ENCODE data around the gene DGLUCY. TPM values are rescaled to one million over a fixed set of nuclear protein-coding genes. Genes with fewer than 3 reads are reported as not detected.

Gene DGLUCY
- total RNA-seq, 4 donors from 2014 or later, result 58.0 to 125 (median 103) TPM

DNA sequence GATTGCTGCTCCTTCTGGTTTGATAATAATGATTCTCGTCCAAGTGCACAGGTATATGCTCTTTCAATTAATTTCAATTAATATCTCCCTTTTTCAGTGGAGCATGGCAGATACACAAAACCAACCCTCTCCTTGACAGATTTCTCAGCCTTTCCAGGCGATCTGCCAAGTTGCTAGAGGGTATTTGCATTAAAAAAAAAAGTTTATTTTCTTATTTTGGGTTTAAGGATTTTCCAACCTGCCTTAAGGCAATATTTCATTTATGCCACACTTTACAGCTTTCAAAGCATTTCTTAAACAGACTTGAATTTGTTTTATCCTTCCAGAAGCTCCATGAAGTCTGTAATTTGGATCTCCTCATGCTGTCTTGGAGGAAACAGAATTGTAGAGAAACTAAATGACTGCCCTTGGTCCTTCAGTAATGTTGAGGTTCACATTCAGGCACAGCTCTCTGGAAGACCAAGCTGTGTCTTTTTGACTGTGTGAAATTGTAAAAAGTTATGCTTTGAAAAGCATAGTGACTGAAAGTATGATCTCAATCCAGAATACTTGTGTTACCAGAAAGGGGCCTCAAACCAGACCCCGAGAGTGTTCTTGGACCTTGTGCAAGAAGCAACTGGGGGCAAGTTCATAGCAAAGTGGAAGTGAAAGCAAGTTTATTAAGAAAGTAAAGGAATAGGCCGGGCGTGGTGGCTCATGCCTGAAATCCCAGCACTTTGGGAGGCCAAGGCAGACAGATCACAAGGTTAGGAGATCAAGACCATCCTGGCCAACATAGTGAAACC lies 2.3 kb downstream of the DGLUCY start:
- DNase-seq, result peak; percentile 46 to 62

DNA sequence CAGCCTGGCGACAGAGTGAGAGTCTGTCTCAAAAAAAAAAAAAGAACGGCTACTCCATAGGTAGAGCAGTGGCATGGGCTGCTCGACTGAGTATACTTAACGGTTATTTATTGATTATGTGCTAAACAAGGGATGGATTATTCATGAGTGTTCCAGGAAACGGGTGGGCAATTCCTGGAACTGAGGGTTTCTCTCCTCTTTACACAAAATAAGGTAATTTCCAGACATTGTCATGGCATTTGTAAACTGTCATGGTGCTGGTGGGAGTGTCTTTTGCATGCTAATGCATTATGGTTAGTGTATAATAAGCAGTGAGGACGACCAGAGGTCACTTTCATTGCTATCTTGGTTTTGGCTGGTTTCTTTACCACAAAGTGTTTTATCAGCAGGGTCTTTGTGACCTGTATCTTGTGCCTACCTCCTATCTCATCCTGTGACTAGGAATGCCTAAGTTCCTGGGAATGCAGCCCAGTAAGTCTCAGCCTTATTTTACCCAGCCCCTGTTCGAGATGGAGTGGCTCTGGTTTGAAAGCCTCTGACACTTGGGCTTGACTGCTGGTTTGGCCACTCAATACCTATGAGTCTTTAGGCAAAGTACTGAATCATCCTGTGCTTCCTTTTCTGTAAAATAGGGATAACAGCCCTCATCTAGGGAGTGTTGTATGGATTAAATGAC lies 3.2 kb downstream of the DGLUCY start:
- Histone ChIP-seq H3K27me3 (no peaks in the 10 kb centered on the region), H3K4me1 (peaks cover 29 to 31% of the 10 kb centered on the region in 2 donors), H3K27ac (peak overlapping the region in 1 of 3 donors; percentile 94), H3K4me3 (replicated peaks in 1 of 3) (no peak overlapping the region), H3K9me3 (no peaks in the 10 kb centered on the region), H3K36me3 (no peaks in the 10 kb centered on the region)
- intact Hi-C loops (cut with DNase I), result no loop called here
- 70 to 79% methylated on average over 7 of the region's 7 CpGs for WGBS, 2 donors
- no peak for DNase-seq
- TF ChIP-seq CTCF (IDR thresholded peaks at IDR 0.05) (no peak), POLR2A (IDR thresholded peaks at IDR 0.05) (no peak)

More for the DNA sequence above, 2.3 kb downstream of the DGLUCY start:
- Histone ChIP-seq H3K9me3 (no peaks in the 10 kb centered on the region), H3K27me3 (no peaks in the 10 kb centered on the region), H3K4me1 (peaks cover 29 to 31% of the 10 kb centered on the region in 2 donors), H3K36me3 (no peaks in the 10 kb centered on the region), H3K27ac (peak overlapping the region; percentile 1 to 96 (median 94)), H3K4me3 (replicated peaks in 1 of 3) (no peak overlapping the region)
- intact Hi-C loops (cut with DNase I), result no loop called here
- TF ChIP-seq CTCF (IDR thresholded peaks at IDR 0.05) (no peak), POLR2A (IDR thresholded peaks at IDR 0.05) (no peak)
- WGBS, 2 donors, result 67 to 72% methylated on average over 5 of the region's 5 CpGs

DNA sequence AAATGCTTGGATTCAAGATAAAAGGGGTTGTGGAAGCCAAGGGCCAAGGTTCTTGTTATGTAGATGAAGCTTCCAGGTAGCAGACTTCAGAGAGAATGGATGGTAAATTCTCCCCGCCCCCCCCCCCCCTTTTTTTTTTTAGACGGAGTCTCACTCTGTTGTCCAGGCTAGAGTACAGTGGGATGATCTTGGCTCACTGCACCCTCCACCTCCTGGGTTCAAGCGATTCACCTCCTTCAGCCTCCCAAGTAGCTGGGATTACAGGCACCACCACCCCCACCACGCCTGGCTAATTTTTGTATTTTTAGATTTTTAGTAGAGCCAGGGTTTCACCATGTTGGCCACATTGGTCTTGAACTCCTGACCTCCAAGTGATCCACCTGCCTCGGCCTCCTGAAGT lies 4.1 kb downstream of the DGLUCY start:
- Histone ChIP-seq H3K4me3 (replicated peaks in 1 of 3) (no peak overlapping the region), H3K36me3 (no peaks in the 10 kb centered on the region), H3K4me1 (peaks cover 28 to 30% of the 10 kb centered on the region in 2 donors), H3K9me3 (no peaks in the 10 kb centered on the region), H3K27me3 (no peaks in the 10 kb centered on the region), H3K27ac (no peak overlapping the region)
- TF ChIP-seq POLR2A (IDR thresholded peaks at IDR 0.05) (no peak), CTCF (IDR thresholded peaks at IDR 0.05) (no peak)
- WGBS, 2 donors, result 84 to 87% methylated on average over 5 of the region's 5 CpGs
- DNase-seq, result no peak
- intact Hi-C loops (cut with DNase I), result no loop called here

DNA sequence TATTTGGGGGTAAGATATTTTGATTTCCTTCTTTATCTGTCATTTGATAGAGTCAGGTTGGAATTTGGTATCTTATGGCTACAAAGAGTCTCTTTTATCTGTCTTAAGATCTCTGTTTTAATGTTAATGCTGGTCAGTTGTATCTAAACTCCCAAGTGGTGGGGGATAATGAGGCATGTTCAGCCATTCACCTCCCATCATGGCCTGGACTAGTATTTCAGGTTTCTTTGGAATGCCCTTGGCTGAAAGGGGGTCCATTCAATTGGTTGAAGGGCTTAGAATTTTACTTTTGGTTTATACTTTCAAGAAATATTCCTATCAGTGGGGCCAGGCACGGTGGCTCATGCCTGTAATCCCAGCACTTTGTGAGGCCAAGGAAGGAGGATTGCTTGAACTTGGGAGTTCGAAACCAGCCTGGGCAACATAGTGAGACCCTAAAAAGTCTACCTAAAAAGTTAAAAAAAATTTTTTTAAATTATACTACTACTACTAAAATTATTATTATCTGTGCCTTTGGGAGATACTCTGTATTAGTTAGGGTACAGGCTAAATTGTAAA lies 4.7 kb downstream of the DGLUCY start:
- DNase-seq, result no peak
- TF ChIP-seq POLR2A (IDR thresholded peaks at IDR 0.05) (no peak), CTCF (IDR thresholded peaks at IDR 0.05) (no peak)
- Histone ChIP-seq H3K27ac (no peak overlapping the region), H3K4me1 (peaks cover 22 to 24% of the 10 kb centered on the region in 2 donors), H3K36me3 (no peaks in the 10 kb centered on the region), H3K4me3 (replicated peaks in 1 of 3) (no peak overlapping the region), H3K27me3 (no peaks in the 10 kb centered on the region), H3K9me3 (no peaks in the 10 kb centered on the region)
- intact Hi-C loops (cut with DNase I), result no loop called here
- WGBS, 2 donors, result 92 to 93% methylated on average over 2 of the region's 2 CpGs
